ENCODE measurements around the gene RANBP1. TPM values are rescaled to one million over a fixed set of nuclear protein-coding genes. Genes with fewer than 3 reads are reported as not detected.

The RANBP1 gene
- total and polyA plus RNA-seq, 11 donors: 29.3 to 85.3 (median 41.5) TPM

DNA sequence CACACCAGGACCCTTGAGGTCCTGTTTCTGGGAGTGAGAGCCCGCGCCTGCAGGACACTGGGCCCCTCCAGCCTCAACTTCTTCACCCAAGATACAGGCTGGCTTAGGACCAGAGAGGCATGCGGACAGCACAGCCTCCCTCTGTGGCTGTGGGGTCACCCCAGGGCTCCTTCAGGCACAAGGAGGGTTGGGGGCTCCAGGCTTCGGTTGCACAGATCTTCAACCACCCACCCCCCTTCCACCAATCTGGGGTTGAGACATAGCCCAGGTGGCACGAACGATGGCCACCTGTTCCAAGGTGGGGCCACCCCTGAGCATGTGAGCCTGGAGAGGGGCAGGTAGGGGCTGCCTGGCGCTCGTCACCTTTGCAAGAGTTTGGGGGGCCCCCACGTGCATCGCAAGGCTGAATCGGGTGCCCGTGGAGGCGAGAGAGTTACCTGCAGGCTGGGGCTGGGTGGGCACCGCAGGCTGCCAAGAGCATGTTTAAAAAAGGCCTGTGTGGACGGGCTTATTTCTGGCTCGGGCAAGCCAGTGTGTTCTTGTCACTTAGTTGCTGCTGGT lies 16.9 kb downstream of the RANBP1 start:
- no peak for DNase-seq
- intact Hi-C loops (cut with DNase I): loop anchor here in 1 of 10 donors (5.0 kb wide), 1 partner anchor 115 kb away; the partner anchor contains the start of gene ARVCF

GRCh38 chr22:20133930-20134549 lies 18.1 kb downstream of the RANBP1 start:
- intact Hi-C loops (cut with DNase I): loop anchor here in 1 of 10 donors (5.0 kb wide), 1 partner anchor 117 kb away; the partner anchor contains the start of gene ARVCF
- 64 to 78% (median 71%) methylated on average over 2 to 12 of the region's 12 CpGs for WGBS, 4 donors
- H3K36me3 ChIP-seq: no peaks in the 10 kb centered on the region
- peaks cover 22 to 82% (median 64%) of the 10 kb centered on the region in 12 donors for H3K4me1 ChIP-seq
- H3K4me3 ChIP-seq: peak overlapping the region in 1 of 12 donors; percentile 100
- H3K9me3 ChIP-seq: no peaks in the 10 kb centered on the region
- no peaks in the 10 kb centered on the region for H3K27me3 ChIP-seq
- TF ChIP-seq CTCF (IDR thresholded peaks at IDR 0.05): no peak
- TF ChIP-seq POLR2A (IDR thresholded peaks at IDR 0.05): no peak
- no peak for DNase-seq
- H3K27ac ChIP-seq: peak overlapping the region in 1 of 12 donors; percentile 26
- no peak for ATAC-seq

More for the DNA sequence above, 16.9 kb downstream of the RANBP1 start:
- ATAC-seq: no peak
- no peak for TF ChIP-seq CTCF (IDR thresholded peaks at IDR 0.05)
- TF ChIP-seq POLR2A (IDR thresholded peaks at IDR 0.05): no peak
- peak overlapping the region; percentile 76 to 100 (median 98) for H3K4me3 ChIP-seq
- H3K27ac ChIP-seq: peak overlapping the region in 9 of 12 donors; percentile 27 to 100 (median 74)
- no peaks in the 10 kb centered on the region for H3K27me3 ChIP-seq
- no peaks in the 10 kb centered on the region for H3K9me3 ChIP-seq
- H3K36me3 ChIP-seq: peaks cover 0 to under 1% (median 0%) of the 10 kb centered on the region in 9 donors
- 43 to 51% (median 49%) methylated on average over 2 to 16 of the region's 16 CpGs for WGBS, 4 donors
- H3K4me1 ChIP-seq: peaks cover 22 to 69% (median 56%) of the 10 kb centered on the region in 12 donors

- 37 to 58% (median 51%) methylated on average over 3 to 4 of the region's 4 CpGs for WGBS, 4 donors
- Histone ChIP-seq H3K36me3 (peaks cover 0 to 9% (median 2%) of the 10 kb centered on the region in 9 donors), H3K27ac (peak overlapping the region in 7 of 12 donors; percentile 29 to 63 (median 51)), H3K4me1 (peaks cover 22 to 78% (median 63%) of the 10 kb centered on the region in 12 donors), H3K27me3 (no peaks in the 10 kb centered on the region), H3K9me3 (no peaks in the 10 kb centered on the region), H3K4me3 (no peak overlapping the region)
- DNase-seq: no peak
- intact Hi-C loops (cut with DNase I): no loop called here
- no peak for TF ChIP-seq POLR2A (IDR thresholded peaks at IDR 0.05)
- TF ChIP-seq CTCF (IDR thresholded peaks at IDR 0.05): no peak
- no peak for ATAC-seq
These were observed 19.4 kb downstream of the RANBP1 start for GRCh38 chr22:20135265-20135664.
